ENCODE measurements around the gene OPCML. TPM values are rescaled to one million over a fixed set of nuclear protein-coding genes. Genes with fewer than 3 reads are reported as not detected.

Gene OPCML
- total RNA-seq, 2 donors from 2014 or later, result 0.34 TPM; not detected in 1

- WGBS, result 46% methylated on average over 9 of the region's 9 CpGs
- intact Hi-C loops (cut with DNase I), result no loop called here
Measured at GRCh38 chr11:132944569-132944944, 587.7 kb downstream of the OPCML start.

GRCh38 chr11:132943706-132944568 is 588.4 kb downstream of the OPCML start:
- TF ChIP-seq POLR2AphosphoS5 (IDR thresholded peaks at IDR 0.05) (no peak), CTCF (IDR thresholded peaks at IDR 0.05) (no peak), POLR2A (IDR thresholded peaks at IDR 0.05) (no peak)

More at GRCh38 chr11:132944569-132944944, 587.7 kb downstream of the OPCML start:
- TF ChIP-seq POLR2AphosphoS5 (IDR thresholded peaks at IDR 0.05) (no peak), CTCF (IDR thresholded peaks at IDR 0.05) (no peak)
- DNase-seq (ENCODE audit: low spot score), result no peak
- H3K27me3 ChIP-seq (replicated peaks; ENCODE audit: insufficient read depth), result peaks cover 18% of the 10 kb centered on the region
- H3K36me3 ChIP-seq, result no peaks in the 10 kb centered on the region
- H3K9me3 ChIP-seq, result no peaks in the 10 kb centered on the region
- H3K27ac ChIP-seq, result no peak overlapping the region
- no peak overlapping the region for H3K4me3 ChIP-seq
- no peaks in the 10 kb centered on the region for H3K4me1 ChIP-seq (replicated peaks)

GRCh38 chr11:132943357-132943705 is 589.0 kb downstream of the OPCML start:
- TF ChIP-seq POLR2AphosphoS5 (IDR thresholded peaks at IDR 0.05), result no peak
- no peak for TF ChIP-seq POLR2A (IDR thresholded peaks at IDR 0.05)
- TF ChIP-seq CTCF (IDR thresholded peaks at IDR 0.05), result no peak
- no peak for DNase-seq (ENCODE audit: low spot score)
- Histone ChIP-seq H3K27ac (no peak overlapping the region), H3K27me3 (replicated peaks; ENCODE audit: insufficient read depth) (peaks cover 18% of the 10 kb centered on the region), H3K36me3 (no peaks in the 10 kb centered on the region), H3K9me3 (no peaks in the 10 kb centered on the region), H3K4me1 (replicated peaks) (no peaks in the 10 kb centered on the region), H3K4me3 (peak overlapping the region in 1 of 2 donors; percentile 5)
- 1% methylated on average over 17 of the region's 17 CpGs for WGBS
- intact Hi-C loops (cut with DNase I), result no loop called here

More at GRCh38 chr11:132943706-132944568, 588.4 kb downstream of the OPCML start:
- Histone ChIP-seq H3K4me1 (replicated peaks) (no peaks in the 10 kb centered on the region), H3K27ac (no peak overlapping the region), H3K4me3 (peak overlapping the region in 1 of 2 donors; percentile 5), H3K9me3 (no peaks in the 10 kb centered on the region), H3K27me3 (replicated peaks; ENCODE audit: insufficient read depth) (peaks cover 18% of the 10 kb centered on the region), H3K36me3 (no peaks in the 10 kb centered on the region)
- no peak for DNase-seq (ENCODE audit: low spot score)
- intact Hi-C loops (cut with DNase I), result no loop called here
- 4% methylated on average over 56 of the region's 104 CpGs for WGBS

GRCh38 chr11:132942611-132943356 is 589.5 kb downstream of the OPCML start:
- no peak for DNase-seq (ENCODE audit: low spot score)
- no peak for TF ChIP-seq CTCF (IDR thresholded peaks at IDR 0.05)
- H3K4me1 ChIP-seq (replicated peaks), result no peaks in the 10 kb centered on the region
- no peak overlapping the region for H3K27ac ChIP-seq
- no peaks in the 10 kb centered on the region for H3K9me3 ChIP-seq
- H3K36me3 ChIP-seq, result no peaks in the 10 kb centered on the region
- H3K27me3 ChIP-seq (replicated peaks; ENCODE audit: insufficient read depth), result peaks cover 18% of the 10 kb centered on the region
- 16% methylated on average over 37 of the region's 42 CpGs for WGBS
- intact Hi-C loops (cut with DNase I), result no loop called here
- H3K4me3 ChIP-seq, result no peak overlapping the region

All from prostate gland (tissue), 2 donors.